WI38 (cell line): Measurements from ENCODE around the gene IHH.

ENCODE experiments used
- H3K4me3 ChIP-seq: 2 replicates; pipeline ENCODE4 v1.5.1; 2011; ENCODE audit warnings: low read depth, mild to moderate bottlenecking, control low read depth, low read length
- TF ChIP-seq, protein P1 (sequence below): IDR thresholded peaks from 2 replicates; pipeline ENCODE4 v1.5.1; 2012; ENCODE audit warnings: low read depth, mild to moderate bottlenecking, control low read depth, low read length

IHH gene

GRCh38 chr2:219037783-219038499, 22.8 kb downstream of the IHH start:
- TF ChIP-seq, protein P1, sequence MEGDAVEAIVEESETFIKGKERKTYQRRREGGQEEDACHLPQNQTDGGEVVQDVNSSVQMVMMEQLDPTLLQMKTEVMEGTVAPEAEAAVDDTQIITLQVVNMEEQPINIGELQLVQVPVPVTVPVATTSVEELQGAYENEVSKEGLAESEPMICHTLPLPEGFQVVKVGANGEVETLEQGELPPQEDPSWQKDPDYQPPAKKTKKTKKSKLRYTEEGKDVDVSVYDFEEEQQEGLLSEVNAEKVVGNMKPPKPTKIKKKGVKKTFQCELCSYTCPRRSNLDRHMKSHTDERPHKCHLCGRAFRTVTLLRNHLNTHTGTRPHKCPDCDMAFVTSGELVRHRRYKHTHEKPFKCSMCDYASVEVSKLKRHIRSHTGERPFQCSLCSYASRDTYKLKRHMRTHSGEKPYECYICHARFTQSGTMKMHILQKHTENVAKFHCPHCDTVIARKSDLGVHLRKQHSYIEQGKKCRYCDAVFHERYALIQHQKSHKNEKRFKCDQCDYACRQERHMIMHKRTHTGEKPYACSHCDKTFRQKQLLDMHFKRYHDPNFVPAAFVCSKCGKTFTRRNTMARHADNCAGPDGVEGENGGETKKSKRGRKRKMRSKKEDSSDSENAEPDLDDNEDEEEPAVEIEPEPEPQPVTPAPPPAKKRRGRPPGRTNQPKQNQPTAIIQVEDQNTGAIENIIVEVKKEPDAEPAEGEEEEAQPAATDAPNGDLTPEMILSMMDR, result no peak
- H3K4me3 ChIP-seq, result no peak overlapping the region

- no peak overlapping the region for H3K4me3 ChIP-seq
- TF ChIP-seq, protein P1, result no peak
These were observed 24.8 kb downstream of the IHH start for GRCh38 chr2:219035942-219036341.

DNA sequence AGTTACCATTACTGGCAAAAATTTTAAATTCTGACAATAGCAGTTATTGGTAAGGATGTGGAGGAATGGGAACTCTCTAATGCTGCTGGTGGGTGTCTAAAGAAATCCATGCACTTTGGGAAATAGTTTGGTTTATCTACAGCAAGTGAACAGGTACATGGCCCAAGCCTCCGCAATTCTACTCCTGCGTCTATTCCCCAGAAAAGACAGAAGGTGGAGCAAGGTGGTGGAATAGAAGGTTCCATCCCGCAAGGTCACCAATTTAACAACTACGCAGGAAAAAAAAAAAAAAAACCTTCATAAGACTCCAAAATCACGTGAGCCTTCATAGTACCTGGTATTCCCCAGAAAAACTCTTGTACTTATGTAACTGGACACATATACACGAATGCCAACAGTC, 25.9 kb downstream of the IHH start:
- TF ChIP-seq, protein P1, result no peak
- no peak overlapping the region for H3K4me3 ChIP-seq

DNA sequence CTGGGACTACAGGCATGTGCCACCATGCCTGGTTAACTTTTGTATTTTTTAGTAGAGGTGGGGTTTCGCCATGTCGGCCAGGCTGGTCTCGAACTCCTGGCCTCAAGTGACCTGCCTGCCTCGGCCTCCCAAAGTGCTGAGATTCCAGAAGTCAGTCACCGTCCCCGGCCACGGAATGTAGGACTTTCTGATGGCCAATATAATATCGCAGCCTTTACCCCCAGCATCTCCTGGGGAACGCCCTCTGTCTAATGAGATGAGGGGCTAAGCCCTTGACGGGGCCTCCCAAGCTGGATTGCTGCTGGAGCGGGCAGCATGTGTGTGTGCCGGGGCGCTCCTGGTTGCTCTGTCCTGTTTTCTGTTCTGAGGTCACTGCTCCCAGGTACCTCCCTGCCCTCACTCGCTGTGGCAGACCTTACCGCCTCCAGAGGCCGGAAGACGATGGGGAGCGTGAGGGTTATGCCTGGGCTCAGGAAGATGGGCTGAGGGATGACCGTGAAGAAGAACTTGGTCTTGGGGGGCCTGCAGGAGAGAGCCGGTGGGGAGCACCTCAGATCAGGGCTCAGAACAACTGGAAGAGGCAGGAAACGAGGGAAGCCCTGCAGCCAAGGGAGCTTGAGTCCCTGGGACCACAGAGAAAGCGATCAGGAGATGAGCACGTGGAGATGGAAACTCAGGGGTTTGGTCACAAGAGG, 28.5 kb downstream of the IHH start:
- TF ChIP-seq, protein P1, result no peak

DNA sequence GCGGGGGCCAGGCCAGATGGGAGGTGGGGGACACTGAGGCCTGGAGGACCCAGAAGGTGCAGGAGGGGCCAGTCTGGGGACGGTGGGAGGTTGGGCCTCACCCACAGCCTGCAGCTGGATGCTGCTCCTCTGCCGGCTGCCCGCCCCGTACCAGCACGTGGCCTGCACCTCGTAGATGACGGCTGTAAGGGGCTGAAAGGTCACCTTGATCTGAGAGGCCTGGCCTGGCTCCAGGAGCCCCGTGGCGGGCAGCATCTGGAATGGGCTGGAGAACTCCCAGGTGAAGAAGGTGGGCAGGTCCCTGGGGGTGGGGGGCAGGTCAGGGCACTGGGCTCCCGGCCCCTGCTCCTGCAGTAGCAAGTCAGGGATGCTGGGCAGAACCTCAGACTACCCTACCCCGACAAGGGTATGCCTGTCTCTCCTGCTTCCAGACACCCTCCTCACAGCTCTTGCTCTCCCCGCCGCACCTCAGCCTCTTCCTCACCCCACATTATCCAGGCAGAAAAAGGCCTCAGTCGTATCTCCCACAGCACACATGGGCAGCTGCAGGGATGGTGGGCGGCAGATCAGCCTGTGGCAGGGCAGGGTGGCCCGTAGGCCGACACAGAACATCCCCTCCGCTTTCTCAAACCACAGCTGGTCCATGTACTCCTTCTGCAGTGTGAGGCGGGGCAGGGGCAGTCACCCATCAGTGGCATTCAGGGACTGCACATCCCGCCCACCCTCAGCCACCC, 29.5 kb downstream of the IHH start:
- TF ChIP-seq, protein P1, result no peak
- no peak overlapping the region for H3K4me3 ChIP-seq

More for the DNA sequence above, 28.5 kb downstream of the IHH start:
- no peak overlapping the region for H3K4me3 ChIP-seq

DNA sequence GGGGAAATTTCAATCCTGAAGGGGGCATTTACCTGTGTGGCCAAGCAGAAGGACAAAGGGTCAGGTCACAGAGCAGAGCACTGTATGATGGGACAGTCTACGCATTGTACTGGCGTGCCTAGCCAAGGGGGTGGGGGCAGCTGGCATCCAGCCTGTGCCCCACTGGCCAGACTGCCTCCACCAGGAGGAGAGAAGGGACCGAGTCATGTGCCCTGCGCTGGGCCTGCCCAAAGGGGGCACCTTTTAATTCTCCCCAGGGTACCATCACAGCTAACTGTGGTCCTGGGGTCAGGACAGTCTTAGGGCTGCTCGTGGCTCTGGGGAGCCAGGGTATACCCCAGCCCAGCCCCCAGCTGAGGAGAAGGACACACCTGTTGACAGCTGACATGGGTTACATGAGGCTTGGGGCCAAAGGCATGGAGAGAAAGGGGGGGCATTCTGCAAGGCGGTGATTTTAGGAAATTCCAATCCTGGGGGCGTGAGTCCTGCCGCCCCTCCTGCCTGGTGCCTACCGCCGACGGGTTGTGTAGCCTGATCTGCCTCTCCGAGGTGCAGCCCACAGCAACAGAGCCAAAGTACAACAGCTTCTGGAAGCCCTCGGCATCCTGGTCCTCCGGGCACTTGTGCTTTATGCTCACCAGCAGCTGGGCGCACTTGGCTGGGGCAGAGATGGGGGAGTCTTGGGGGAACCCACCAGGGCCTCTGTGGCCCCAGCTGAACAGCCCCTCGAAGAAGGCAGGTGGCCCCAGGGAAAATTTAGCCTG, 30.4 kb downstream of the IHH start:
- TF ChIP-seq, protein P1, result no peak
- H3K4me3 ChIP-seq, result no peak overlapping the region
